Endothelial cell of umbilical vein (primary cell): ENCODE data around the gene MTR. TPM values are rescaled to one million over a fixed set of nuclear protein-coding genes. Genes with fewer than 3 reads are reported as not detected.

Source experiments
- BruUV-seq: library from RNA; stranded (reverse); fragments of 400-500 nt; replicated peaks from 2 replicates; lab custom pipeline; 2021; lab: Mats Ljungman, UMichigan
- CTCF ChIA-PET: fragments of 300-600, 350-600 bp; sonication (Branson Sonifier 250); formaldehyde crosslinking; loops from one replicate; lab custom pipeline; 2021; ENCODE audit warnings: antibody characterized with exemption, inconsistent platforms; lab: Charles Lee
- POLR2A ChIA-PET: fragments of 300-600, 350-600 bp; sonication (Branson Sonifier 250); formaldehyde crosslinking; loops from one replicate; lab custom pipeline; 2021; ENCODE audit warnings: antibody characterized with exemption, inconsistent platforms; lab: Charles Lee
- DNase-seq: peaks from one replicate; pipeline ENCODE4 v3.0.0-alpha.2; 2011; ENCODE audit warnings: low read depth, low spot score
- FAIRE-seq: peaks from 2 replicates; lab custom pipeline; 2011; peaks lifted over from hg19 to GRCh38; lab: Jason Lieb, UNC
- H2AFZ ChIP-seq: 2 replicates; pipeline ENCODE4 v1.6.0; 2012; ENCODE audit warnings: low read depth, low read length, control low read depth, inconsistent platforms
- H3K27ac ChIP-seq: 2 replicates; pipeline ENCODE4 v1.5.1; 2011; ENCODE audit warnings: low read depth, mild to moderate bottlenecking, control low read depth, low read length, moderate library complexity; ENCODE audit not compliant: insufficient read depth
- H3K27me3 ChIP-seq, 2 experiments: 2 replicates each; pipeline versions ENCODE4 v1.6.0 to v1.6.1; 2011; ENCODE audit warnings: low read length in 2 of 2, mixed read lengths in 1 of 2; ENCODE audit not compliant: control insufficient read depth in 2 of 2, insufficient read depth in 2 of 2
- H3K36me3 ChIP-seq, 2 experiments: 2 replicates in 1 of 2; 3 replicates in 1 of 2; pipeline ENCODE4 v1.5.1; 2011; ENCODE audit warnings: low read length in 2 of 2, mild to moderate bottlenecking in 1 of 2, moderate library complexity in 1 of 2; ENCODE audit not compliant: control insufficient read depth in 2 of 2, insufficient read depth in 2 of 2; ENCODE audit errors: extremely low read depth in 1 of 2
- H3K4me1 ChIP-seq: 3 replicates; pipeline ENCODE4 v1.5.1; 2011; ENCODE audit warnings: mild to moderate bottlenecking, low read length; ENCODE audit not compliant: control insufficient read depth, insufficient read depth; ENCODE audit errors: extremely low read depth
- H3K4me2 ChIP-seq: 2 replicates; pipeline ENCODE4 v1.6.1; 2011; ENCODE audit warnings: low read length, control low read depth, mixed read lengths; ENCODE audit not compliant: insufficient read depth
- H3K4me3 ChIP-seq, 3 experiments: fragments of 200-600 bp in 1 of 3; sonication (generic), shearing (Covaris generic) in 1 of 3; replicated peaks in 1 of 3; 2 replicates each; pipeline ENCODE4 v1.5.1; 2011 to 2016; ENCODE audit warnings: control low read depth in 3 of 3, low read length in 3 of 3, mild to moderate bottlenecking in 2 of 3, inconsistent platforms in 1 of 3, low read depth in 1 of 3, moderate library complexity in 1 of 3; ENCODE audit not compliant: insufficient read depth in 1 of 3
- H3K79me2 ChIP-seq: 2 replicates; pipeline ENCODE4 v1.6.0; 2012; ENCODE audit warnings: low read length, inconsistent platforms; ENCODE audit not compliant: control insufficient read depth, insufficient read depth
- H3K9ac ChIP-seq: replicated peaks from 2 replicates; pipeline ENCODE3; 2011; ENCODE audit warnings: low read length, control low read depth; ENCODE audit not compliant: insufficient read depth; ENCODE audit errors: extremely low read depth
- H3K9me1 ChIP-seq: replicated peaks from 3 replicates; pipeline ENCODE4 v1.6.0; 2011; ENCODE audit warnings: mild to moderate bottlenecking, low read length; ENCODE audit not compliant: control insufficient read depth, insufficient read depth; ENCODE audit errors: extremely low read depth
- H3K9me3 ChIP-seq: replicated peaks from 2 replicates; pipeline ENCODE4 v1.5.1; 2012; ENCODE audit warnings: low read length, inconsistent platforms; ENCODE audit not compliant: control insufficient read depth, insufficient read depth
- H4K20me1 ChIP-seq: replicated peaks from 2 replicates; pipeline ENCODE3; 2011; ENCODE audit warnings: mild to moderate bottlenecking, low read length; ENCODE audit not compliant: control insufficient read depth, insufficient read depth; ENCODE audit errors: extremely low read depth
- CTCF ChIP-seq, 2 donors: IDR thresholded peaks; 1 replicate in 1 of 2; 2 replicates in 1 of 2; pipeline ENCODE4 v1.5.1; 2011; ENCODE audit warnings: low read length in 2 of 2, mild to moderate bottlenecking in 2 of 2, moderate library complexity in 2 of 2, control low read depth in 1 of 2, inconsistent platforms in 1 of 2, low read depth in 1 of 2; ENCODE audit not compliant: insufficient read depth in 1 of 2; ENCODE audit errors: extremely low read depth in 1 of 2
- EZH2 ChIP-seq: IDR thresholded peaks from 2 replicates; pipeline ENCODE4 v1.6.1; 2012; ENCODE audit warnings: borderline replicate concordance, low read depth, mild to moderate bottlenecking, moderate library complexity, low read length, inconsistent platforms; ENCODE audit not compliant: severe bottlenecking
- FOS ChIP-seq: IDR thresholded peaks from 2 replicates; pipeline ENCODE4 v1.6.1; 2011; ENCODE audit warnings: mild to moderate bottlenecking, low read length, moderate library complexity, borderline replicate concordance; ENCODE audit not compliant: insufficient read depth
- GATA2 ChIP-seq: IDR thresholded peaks from 2 replicates; pipeline ENCODE4 v1.7.0; 2011; ENCODE audit warnings: low read depth, mild to moderate bottlenecking, moderate library complexity, mixed read lengths, low read length; ENCODE audit not compliant: insufficient read length, insufficient read depth
- JUN ChIP-seq: IDR thresholded peaks from 2 replicates; pipeline ENCODE4 v1.6.1; 2011; ENCODE audit warnings: borderline replicate concordance, low read depth; ENCODE audit not compliant: insufficient read length, insufficient read depth
- MAX ChIP-seq: IDR thresholded peaks from 2 replicates; pipeline ENCODE4 v1.6.1; 2011; ENCODE audit not compliant: insufficient read depth, insufficient read length
- MYC ChIP-seq: IDR thresholded peaks from one replicate; pipeline ENCODE4 v1.6.1; 2011; ENCODE audit warnings: mild to moderate bottlenecking, low read depth, low read length
- POLR2A ChIP-seq: IDR thresholded peaks from 2 replicates; pipeline ENCODE4 v1.6.1; 2012; ENCODE audit warnings: low read depth, mild to moderate bottlenecking, control low read depth, low read length
- POLR2AphosphoS5 ChIP-seq: IDR thresholded peaks from 2 replicates; pipeline ENCODE4 v1.6.1; 2012; ENCODE audit warnings: low read depth, mild to moderate bottlenecking, control low read depth, low read length, moderate library complexity; ENCODE audit not compliant: insufficient read depth
- dilution Hi-C: fragments of 300-500 bp; cut with MboI; formaldehyde crosslinking; loops from one replicate; pipeline ENCODE4 v1.15.0; 2019; ENCODE audit warnings: low sequenced_read_pairs; ENCODE audit not compliant: extremely low pct_ligation_motif_present
- intact Hi-C: fragments of 100-400 bp; cut with micrococcal nuclease; formaldehyde crosslinking; loops from one replicate; pipeline ENCODE4 v1.10.0; 2022
- polyA plus RNA-seq, 4 experiments: library from polyadenylated mRNA; depleted of rRNA in 3 of 4; stranded (reverse) in 3 of 4; unstranded in 1 of 4; fragments of >200 nt; gene quantifications; 2 replicates each; pipeline versions ENCODE4 v1.2.1 to v1.2.3, GENCODE V29; 2011 to 2012; ENCODE audit warnings: missing spikeins in 1 of 4
- total RNA-seq: library from RNA; stranded (reverse); gene quantifications from 2 replicates; pipeline ENCODE4 v1.2.3, GENCODE V29; 2021

The MTR gene
- total and polyA plus RNA-seq, 2 donors (not counting 3 experiments of a cell fraction or from before 2014, with no cell fraction given), result 6.7 to 45.2 TPM

GRCh38 chr1:236888903-236889302 is 93.8 kb downstream of the MTR start:
- dilution Hi-C loops (no loop called here), intact Hi-C loops (no loop called here)
- Histone ChIP-seq H3K4me2 (no peak overlapping the region), H3K27me3 (no peaks in the 10 kb centered on the region), H3K9ac (no peak overlapping the region), H3K79me2 (no peaks in the 10 kb centered on the region), H3K27ac (no peak overlapping the region), H4K20me1 (no peaks in the 10 kb centered on the region), H3K36me3 (peaks cover 9 to 20% of the 10 kb centered on the region in 2 experiments), H3K9me3 (no peaks in the 10 kb centered on the region), H3K4me1 (no peaks in the 10 kb centered on the region), H3K9me1 (no peaks in the 10 kb centered on the region), H2AFZ (no peak overlapping the region), H3K4me3 (no peak overlapping the region)
- no peak for TF ChIP-seq POLR2AphosphoS5
- TF ChIP-seq POLR2A, result no peak
- no peak for TF ChIP-seq FOS
- TF ChIP-seq GATA2, result no peak
- no peak for TF ChIP-seq JUN
- TF ChIP-seq CTCF (IDR thresholded peaks at IDR 0.05; ENCODE audit: extremely low read depth in 1 of 2, insufficient read depth in 1 of 2, low read depth in 1 of 2, low read length in 2 of 2), result no peak
- TF ChIP-seq MAX, result no peak
- no peak for TF ChIP-seq EZH2
- no peak for TF ChIP-seq MYC
- BruUV-seq, result no TSS peak
- ChIA-PET POLR2A (no interaction called here), CTCF (no interaction called here)
- DNase-seq (no peak), FAIRE-seq (no peak)
